Measurements from ENCODE around the gene CIC. TPM values are rescaled to one million over a fixed set of nuclear protein-coding genes. Genes with fewer than 3 reads are reported as not detected.

The CIC gene
- total and polyA plus RNA-seq, 2 of the 13 experiments (the other 11 are each of a cell fraction or from before 2014, with no cell fraction given), result 5.9 to 8.0 TPM

GRCh38 chr19:42334697-42335373 lies 65.8 kb downstream of the CIC start:
- Histone ChIP-seq H3K36me3 (replicated peaks in 1 of 2; ENCODE audit: control insufficient read depth in 1 of 2, insufficient read depth in 2 of 2, low read length in 2 of 2) (peaks cover 6 to 23% of the 10 kb centered on the region in 2 experiments; a peak in 4 of 5 replicates), H3K27ac (ENCODE audit: extremely low read length, insufficient read depth, low read length) (no peak overlapping the region), H3K4me2 (ENCODE audit: low read depth, low read length) (no peak overlapping the region), H3K4me1 (ENCODE audit: insufficient read depth, low read length) (peaks cover 12% of the 10 kb centered on the region), H3K9me3 (ENCODE audit: low read length) (no peaks in the 10 kb centered on the region), H4K20me1 (ENCODE audit: insufficient read depth, low read length) (no peaks in the 10 kb centered on the region), H3K27me3 (ENCODE audit: control insufficient read depth in 1 of 2, insufficient read depth in 2 of 2, low read length in 2 of 2) (no peaks in the 10 kb centered on the region), H3K79me2 (ENCODE audit: insufficient read depth, low read length) (peaks cover 3% of the 10 kb centered on the region), H2AFZ (ENCODE audit: low read length) (no peak overlapping the region), H3K4me3 (replicated peaks in 1 of 3; ENCODE audit: insufficient read depth in 1 of 3, low read depth in 2 of 3, low read length in 3 of 3) (no peak overlapping the region), H3K9ac (ENCODE audit: insufficient read depth, low read depth, low read length) (no peak overlapping the region)
- CTCF ChIA-PET (ENCODE audit: low intra/inter-chr PET ratio, low total read pairs), result no interaction called here
- in situ Hi-C loops (cut with HindIII; ENCODE audit: extremely low pct_ligation_motif_present, low pct_unique_long_range_greater_than_20kb) (no loop called here), intact Hi-C loops (cut with micrococcal nuclease; ENCODE audit: unreplicated experiment) (no loop called here)
- FAIRE-seq, result no peak
- BruUV-seq (replicated peaks), result no TSS peak
- POLR2A ChIA-PET, result no interaction called here
- ATAC-seq, result no peak
- 96% methylated on average over 10 of the region's 13 CpGs for WGBS (ENCODE audit: low lambda C conversion rate)
- DNase-seq (ENCODE audit: low spot score), result no peak
- peak; percentile 15; the same call in 1 of the 2 replicates for TF ChIP-seq ATF7 (IDR thresholded peaks at IDR 0.05)
- no peak for TF ChIP-seq ATF7 (CRISPR knock-in tag; IDR thresholded peaks at IDR 0.05)
- TF ChIP-seq ZNF777 (CRISPR knock-in tag; IDR thresholded peaks at IDR 0.05), result no peak
- 0 out of 2 replicates have a peak, but pooled peaks have one; percentile 40 for TF ChIP-seq PLRG1 (conservative IDR thresholded peaks at IDR 0.05)

- 96% methylated on average over 6 of the region's 7 CpGs for WGBS (ENCODE audit: low lambda C conversion rate)
- TF ChIP-seq TRIM22 (IDR thresholded peaks at IDR 0.05) (no peak), ZNF691 (CRISPR knock-in tag; IDR thresholded peaks at IDR 0.05; ENCODE audit: borderline replicate concordance, low read depth) (no peak), TOE1 (CRISPR knock-in tag; IDR thresholded peaks at IDR 0.05) (no peak), JARID2 (CRISPR knock-in tag; IDR thresholded peaks at IDR 0.05; ENCODE audit: insufficient replicate concordance) (no peak), ZNF484 (CRISPR knock-in tag; IDR thresholded peaks at IDR 0.05; ENCODE audit: borderline replicate concordance, low read depth) (no peak), TRAFD1 (CRISPR knock-in tag; IDR thresholded peaks at IDR 0.05; ENCODE audit: borderline replicate concordance) (no peak), ISX (CRISPR knock-in tag; conservative IDR thresholded peaks at IDR 0.05) (no peak)
- no peak overlapping the region for H3K4me2 ChIP-seq (ENCODE audit: low read depth, low read length)
- POLR2A ChIA-PET, result no interaction called here
- H3K9ac ChIP-seq (ENCODE audit: insufficient read depth, low read depth, low read length), result no peak overlapping the region
- FAIRE-seq (no peak), ATAC-seq (no peak), DNase-seq (ENCODE audit: low spot score) (no peak)
- CTCF ChIA-PET (ENCODE audit: low intra/inter-chr PET ratio, low total read pairs), result no interaction called here
- no peaks in the 10 kb centered on the region for H4K20me1 ChIP-seq (ENCODE audit: insufficient read depth, low read length)
- no peaks in the 10 kb centered on the region for H3K27me3 ChIP-seq (ENCODE audit: control insufficient read depth in 1 of 2, insufficient read depth in 2 of 2, low read length in 2 of 2)
- peaks cover 12% of the 10 kb centered on the region for H3K4me1 ChIP-seq (ENCODE audit: insufficient read depth, low read length)
- in situ Hi-C loops (cut with HindIII; ENCODE audit: extremely low pct_ligation_motif_present, low pct_unique_long_range_greater_than_20kb), result no loop called here
- H3K79me2 ChIP-seq (ENCODE audit: insufficient read depth, low read length), result peaks cover 3% of the 10 kb centered on the region
- H3K9me3 ChIP-seq (ENCODE audit: low read length), result no peaks in the 10 kb centered on the region
- no TSS peak for BruUV-seq (replicated peaks)
- H3K27ac ChIP-seq (ENCODE audit: extremely low read length, insufficient read depth, low read length), result no peak overlapping the region
- intact Hi-C loops (cut with micrococcal nuclease; ENCODE audit: unreplicated experiment), result no loop called here
- H3K4me3 ChIP-seq (replicated peaks in 1 of 3; ENCODE audit: insufficient read depth in 1 of 3, low read depth in 2 of 3, low read length in 3 of 3), result no peak overlapping the region
- H2AFZ ChIP-seq (ENCODE audit: low read length), result no peak overlapping the region
- H3K36me3 ChIP-seq (replicated peaks in 1 of 2; ENCODE audit: control insufficient read depth in 1 of 2, insufficient read depth in 2 of 2, low read length in 2 of 2), result peaks cover 6 to 23% of the 10 kb centered on the region in 2 experiments; a peak in 4 of 5 replicates
Observed at GRCh38 chr19:42335374-42335936, 66.4 kb downstream of the CIC start.
